ENCODE data around the gene MGP.

DNA sequence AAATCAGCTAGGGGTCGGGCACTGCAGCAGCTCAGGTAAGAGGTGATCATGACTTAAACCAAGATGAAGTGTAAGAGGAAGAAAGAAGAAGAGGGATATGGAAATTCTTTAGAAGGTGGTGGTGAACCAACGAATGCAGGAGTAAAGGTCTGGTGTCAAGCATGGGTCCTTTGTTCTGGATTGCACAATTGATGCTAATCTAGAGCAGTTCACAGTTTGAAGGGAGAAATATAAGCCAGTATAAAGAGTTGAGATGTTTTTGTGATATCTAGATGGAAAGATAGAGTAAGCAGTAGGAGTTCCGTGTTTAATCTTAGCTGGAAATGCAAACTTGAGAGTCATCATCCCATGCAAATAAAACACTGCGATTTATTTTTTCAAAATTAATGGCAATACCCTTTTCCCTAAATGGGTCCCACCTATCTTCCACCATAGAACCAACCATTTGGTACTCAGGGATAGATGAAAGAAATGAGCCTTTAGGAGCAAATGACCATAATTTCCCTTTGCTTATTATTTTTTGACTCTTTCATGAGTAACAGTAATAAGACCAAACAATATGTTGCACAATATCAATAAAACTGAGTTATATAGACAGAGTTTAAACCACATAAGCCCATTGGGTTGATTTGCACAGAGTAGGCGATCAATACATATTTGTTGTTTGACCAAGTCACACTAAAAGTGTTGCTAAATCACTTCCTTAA, 15.0 kb upstream of the MGP start:
- TF ChIP-seq FLYWCH1 (CRISPR knock-in tag; IDR thresholded peaks at IDR 0.05) = no peak
- no peak for TF ChIP-seq BHLHE40 (IDR thresholded peaks at IDR 0.05; ENCODE audit: low read length)
- TF ChIP-seq ZBTB7A (CRISPR knock-in tag; IDR thresholded peaks at IDR 0.05) = no peak
- no peak for TF ChIP-seq JUND (CRISPR knock-in tag; IDR thresholded peaks at IDR 0.05)
- TF ChIP-seq SALL2 (CRISPR knock-in tag; IDR thresholded peaks at IDR 0.05) = no peak
- TF ChIP-seq ZNF513 (CRISPR knock-in tag; conservative IDR thresholded peaks at IDR 0.05) = no peak
